Stimulated activated CD4-positive, alpha-beta T cell treated with anti-CD3 and anti-CD28 coated beads, Interleukin-2, amount 100 ng/mL, for 48 hours (primary cell): ENCODE data around the gene RALGDS.

Source experiments
- DNase-seq, 2 donors: peaks; one replicate each; pipeline ENCODE4 v3.0.0-alpha.2; 2020

Gene RALGDS

DNA sequence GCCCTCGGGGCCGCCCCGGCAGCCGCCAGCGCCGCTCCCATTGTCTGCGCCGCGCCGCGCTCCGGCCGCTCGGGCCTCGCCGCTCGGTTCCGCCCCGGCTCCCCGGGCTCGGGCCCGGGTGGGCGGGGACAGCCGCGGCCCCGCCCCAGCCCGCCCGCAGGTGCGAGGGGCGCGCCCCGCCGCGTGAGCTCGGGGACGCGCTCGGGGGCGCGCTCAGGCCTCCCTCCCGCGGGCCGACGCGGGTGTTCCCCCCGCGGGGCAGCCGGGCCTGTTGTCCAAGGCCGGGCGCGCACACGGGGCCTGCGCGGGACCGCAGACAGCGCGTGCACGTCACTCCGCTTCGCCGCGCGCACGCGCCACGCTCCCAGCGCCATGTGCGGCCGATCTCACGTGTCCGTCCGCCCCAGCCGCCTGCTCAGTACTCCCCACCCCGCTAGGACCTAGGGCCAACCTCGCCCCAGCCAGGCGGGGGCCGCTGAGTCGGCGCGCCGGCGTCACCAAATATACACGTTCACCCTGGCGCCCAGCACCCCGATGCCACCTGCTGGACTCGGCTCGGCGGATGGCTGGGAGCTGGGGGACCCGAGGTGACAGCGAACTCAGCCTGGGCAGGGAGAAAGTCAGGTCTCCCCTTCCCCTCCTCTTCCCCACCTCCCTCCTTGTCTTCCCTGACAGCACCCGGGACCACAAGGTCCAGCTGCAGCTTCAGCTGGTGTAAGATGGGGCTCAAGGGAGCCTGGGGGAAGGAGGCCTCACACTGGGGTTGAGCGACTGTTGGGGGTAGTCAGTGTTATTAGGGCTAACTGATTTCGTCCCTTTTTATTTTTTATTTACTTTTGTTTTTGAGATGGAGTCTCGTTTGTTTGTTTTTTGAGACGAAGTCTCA is 28.3 kb upstream of the RALGDS start:
- DNase-seq, result peak; percentile 76 to 79

DNA sequence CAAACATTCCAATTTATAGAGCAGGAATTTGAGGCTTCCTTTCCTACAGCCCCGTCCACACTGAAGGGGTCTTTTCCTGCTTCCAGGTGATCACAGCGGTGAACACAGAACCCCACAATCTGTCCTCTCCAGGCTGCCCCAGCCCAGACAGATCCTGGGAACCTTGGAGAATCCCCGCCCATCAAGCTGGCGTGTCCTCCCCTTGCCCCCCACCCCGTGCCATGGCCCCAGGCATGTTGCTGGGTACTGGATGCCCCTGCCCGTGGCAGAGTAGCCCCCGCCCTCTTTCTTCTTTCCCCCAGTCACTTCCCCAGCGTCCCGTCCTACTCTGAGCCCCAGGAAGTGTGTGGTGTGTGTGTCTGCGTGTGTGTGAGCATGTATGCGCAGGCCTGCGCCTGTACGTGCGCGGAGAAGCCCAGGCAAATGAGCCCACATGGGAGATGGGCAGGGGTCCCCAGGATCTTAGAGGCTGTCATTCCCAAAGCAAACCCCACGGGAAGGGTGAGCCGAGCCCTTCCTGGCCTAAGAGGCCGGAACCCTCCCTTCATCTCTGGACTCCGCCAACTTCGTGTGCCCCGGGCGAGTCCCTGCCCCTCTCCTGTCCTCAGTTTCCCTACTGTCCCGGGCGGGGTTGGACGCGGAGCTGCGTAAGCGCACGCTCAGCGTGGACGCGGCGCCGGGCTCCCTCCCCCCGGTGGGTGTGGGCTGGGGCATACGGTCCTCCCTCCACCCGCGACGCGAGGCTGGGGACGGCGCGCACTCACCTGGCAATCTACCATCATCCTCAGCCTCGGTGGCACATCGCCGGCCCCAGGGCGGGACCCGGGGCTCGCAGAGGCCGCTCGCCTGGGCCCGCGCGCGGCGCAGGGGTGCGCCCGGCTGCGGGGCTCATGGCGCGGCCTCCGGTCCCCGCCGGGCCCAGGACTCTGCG is 27.4 kb upstream of the RALGDS start:
- peak in 1 of 2 donors; percentile 44 for DNase-seq

DNA sequence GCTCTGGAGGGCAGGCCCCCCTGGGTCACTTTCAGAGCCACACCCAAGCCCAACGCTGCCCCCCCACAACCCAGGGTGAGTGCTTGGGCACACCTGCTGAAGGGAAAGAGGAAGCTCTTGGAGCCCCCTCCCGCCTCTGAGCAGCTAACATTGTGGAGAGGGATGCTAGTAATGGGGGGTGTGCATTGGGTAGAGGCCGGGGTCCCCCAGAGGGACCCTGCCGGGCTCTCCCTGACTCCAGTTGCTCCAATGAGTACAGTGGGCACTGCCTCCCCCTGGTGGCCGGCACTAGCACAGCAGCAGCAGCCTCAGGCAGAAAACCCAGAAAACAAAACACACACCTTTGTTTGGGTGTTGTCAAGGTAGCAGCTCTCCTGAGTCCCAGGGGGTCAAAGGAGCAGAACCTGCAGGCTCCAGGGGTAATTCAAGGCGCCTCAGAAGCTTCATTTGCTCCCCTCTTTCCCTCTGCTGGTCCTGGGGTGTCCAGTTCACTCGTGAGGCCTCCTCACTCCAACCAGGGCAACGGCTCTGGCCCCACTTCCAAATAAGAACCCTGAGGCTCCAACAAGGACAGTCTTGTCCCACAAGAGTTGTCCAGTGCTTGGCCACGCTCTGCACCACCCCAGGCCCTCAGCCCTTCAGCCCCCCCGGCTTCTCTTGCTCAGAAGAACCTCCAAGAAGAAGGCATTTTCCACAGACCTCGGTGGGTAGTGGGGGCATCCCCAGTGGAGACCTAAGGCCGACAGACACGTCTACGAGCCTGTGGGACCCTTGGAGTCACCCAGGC is 26.6 kb upstream of the RALGDS start:
- DNase-seq, result peak; percentile 82 to 83

- DNase-seq, result no peak
Measured at GRCh38 chr9:133146746-133147411, 25.8 kb upstream of the RALGDS start.

DNA sequence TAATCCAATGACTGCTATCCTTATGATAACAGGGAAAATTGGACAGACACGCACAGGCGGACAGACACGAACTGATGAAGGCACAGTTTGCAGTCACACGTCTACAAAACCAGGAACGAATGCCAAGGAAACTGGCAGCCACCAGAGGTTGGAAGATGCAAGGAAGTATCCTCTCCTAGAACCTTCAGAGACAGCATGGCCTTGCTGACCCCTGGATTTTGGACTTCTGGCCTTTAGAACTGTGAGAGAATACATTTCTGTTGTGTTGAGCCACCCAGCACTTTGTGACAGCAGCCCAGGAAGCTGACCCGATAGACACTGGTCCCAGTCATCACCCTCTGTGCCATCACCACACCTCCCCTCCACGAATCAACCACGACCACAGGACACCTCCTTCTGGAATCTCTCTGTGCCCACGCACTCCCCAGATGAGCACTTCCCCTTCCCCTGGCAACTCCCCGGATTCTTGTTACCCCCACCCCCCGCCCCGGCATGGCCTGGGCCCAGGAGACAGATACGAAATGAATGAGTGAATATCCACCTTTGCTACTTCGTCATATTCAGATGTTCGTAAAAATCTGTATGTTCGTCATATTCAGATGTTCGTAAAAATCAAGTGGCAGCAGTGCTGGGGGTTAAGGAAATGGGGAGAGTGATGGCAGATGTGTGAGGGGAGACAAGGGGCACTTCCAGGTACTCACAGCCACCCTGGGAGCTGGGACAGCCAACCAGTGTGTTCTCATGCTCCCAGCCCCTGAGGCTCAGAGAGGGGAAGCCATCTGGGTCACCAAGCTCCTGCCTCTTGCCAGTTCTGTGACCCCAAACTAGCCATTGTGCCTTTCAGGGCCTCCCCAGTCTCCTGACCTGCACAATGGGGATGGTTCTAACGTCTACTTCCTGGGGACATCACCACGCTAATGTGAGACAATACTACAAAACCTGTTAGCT is 24.1 kb upstream of the RALGDS start:
- no peak for DNase-seq

DNA sequence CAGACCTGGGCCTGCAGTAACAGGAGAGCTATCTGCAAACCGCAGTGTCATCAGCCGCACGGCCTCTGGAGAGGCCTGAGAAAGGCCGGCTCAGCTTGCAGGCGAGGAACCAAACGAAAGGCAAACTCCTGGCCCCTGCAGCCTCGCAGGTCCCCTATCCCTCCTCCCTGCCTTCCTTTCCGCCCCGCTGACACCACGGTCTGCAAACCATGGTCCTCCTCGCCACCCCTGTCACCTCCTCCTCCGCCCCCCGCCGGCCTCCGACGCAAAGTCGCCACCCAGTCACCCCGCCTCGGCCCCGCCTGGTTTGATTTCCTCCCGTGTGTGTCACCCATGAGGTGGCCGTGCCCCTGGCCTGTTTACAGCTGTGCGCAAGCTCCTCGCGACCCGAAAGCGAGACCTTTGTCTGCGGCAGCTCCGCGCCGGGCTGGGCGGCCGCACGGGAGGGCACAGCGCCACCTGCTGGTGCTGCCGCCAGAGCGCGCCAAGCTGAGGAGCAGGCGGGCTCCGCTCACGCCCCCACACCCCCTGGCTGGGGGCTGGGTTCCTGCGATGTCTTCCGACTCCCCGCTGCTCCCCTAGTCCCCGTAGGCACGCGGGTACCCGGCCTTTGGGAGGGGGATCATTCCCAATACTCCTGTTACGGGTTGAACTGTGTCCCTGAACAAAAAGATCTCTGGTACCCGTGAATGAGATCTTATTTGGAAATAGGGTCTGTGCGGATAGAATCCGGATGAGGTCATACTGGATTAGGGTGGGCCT is 23.3 kb upstream of the RALGDS start:
- DNase-seq, result peak; percentile 78 to 88

DNA sequence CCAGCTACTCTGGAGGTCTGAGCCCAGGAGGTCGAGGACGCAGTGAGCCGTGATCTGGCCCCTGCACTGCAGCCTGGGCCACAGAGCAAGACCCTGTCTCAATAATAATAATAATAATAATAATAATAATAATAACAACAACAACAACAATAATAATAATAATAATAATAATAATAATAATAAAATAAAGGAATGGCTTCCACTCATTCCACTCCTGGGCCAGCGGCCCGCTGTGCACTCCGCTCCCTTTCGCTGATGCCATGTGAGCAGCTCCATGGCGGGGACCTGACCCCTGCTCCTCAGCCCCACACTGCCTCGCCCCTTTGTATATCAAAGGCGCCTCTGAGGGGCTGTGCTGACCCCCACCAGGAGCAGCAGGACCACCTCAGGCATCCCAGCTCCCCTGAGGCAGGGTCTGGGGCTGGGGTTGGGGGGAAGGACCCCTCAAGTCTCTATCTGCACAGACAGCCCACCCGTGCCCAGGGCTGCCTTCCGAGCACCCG is 22.6 kb upstream of the RALGDS start:
- DNase-seq, result no peak

GRCh38 chr9:133142684-133143622 is 21.9 kb upstream of the RALGDS start:
- no peak for DNase-seq

DNA sequence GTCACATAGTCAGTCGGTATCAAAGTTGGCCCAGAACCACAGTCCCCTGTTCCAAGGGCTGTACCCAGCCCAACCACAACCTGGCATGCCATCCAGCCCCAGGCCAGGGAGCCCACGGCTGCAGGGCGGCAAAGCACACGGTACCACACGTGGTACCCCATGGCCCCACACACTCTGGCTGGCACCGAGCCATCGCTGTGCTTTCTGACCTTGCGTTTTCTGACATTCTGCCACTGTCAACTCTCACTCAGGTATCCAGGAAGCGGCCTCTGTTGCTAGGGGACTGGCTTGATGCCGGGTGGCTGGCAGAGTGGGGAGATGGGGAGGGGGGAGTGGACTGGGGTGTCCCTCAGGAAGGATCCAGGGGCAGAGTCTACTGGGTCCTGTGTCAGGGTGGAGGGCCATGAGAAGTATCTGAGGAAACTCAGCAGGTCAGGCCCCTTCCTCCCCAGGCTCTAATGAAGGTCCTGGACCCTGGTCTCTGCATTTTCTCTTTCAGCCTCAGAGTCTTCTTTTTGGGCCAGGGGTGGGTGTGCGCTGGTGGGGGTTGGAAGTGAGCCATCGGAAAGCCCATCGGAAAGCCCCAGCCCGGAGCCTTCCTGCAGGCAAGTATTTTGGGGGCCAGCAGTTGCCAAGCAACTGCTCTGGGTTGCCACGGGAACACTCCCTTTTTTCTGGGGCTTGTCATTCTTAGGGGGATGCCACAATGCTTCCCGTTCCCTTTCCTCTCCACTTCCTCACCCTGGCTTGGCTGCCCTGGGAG is 21.0 kb upstream of the RALGDS start:
- no peak for DNase-seq

DNA sequence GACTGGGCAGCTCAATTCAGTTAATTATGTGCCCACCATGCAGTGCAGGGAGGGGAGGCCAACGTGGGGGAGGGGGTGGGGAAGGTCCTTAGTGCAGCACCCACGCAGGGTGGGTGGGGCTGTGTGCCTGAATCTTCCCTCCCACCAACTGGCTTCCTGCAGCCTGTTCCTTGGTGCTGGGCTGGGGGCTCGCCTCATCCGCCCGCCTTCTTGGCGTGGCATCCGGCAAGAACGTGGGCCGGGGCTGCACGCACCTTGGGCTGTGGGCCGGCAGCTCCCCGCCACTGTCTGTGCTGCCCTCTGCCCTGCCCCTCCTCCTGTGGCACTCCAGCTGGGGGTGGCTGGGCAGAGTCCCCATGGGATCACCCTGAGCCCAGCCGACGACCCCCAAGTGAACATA is 19.6 kb upstream of the RALGDS start:
- no peak for DNase-seq

DNA sequence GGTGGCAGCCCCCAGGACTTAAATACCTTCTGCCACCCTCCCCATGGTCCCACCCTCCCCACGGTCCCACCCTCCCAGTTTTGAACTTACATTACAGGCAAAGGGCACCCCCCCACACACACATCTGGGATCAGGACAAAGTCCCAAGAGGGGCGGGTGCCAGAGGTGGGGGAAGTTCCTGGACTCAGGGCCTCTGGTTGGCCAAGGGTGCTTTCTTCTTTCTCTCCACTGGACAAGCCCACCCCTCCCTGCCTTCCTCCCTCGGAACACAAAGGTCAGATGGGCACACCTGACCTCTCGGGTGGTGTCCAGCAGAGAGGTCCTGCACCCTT is 19.1 kb upstream of the RALGDS start:
- DNase-seq, result no peak

DNA sequence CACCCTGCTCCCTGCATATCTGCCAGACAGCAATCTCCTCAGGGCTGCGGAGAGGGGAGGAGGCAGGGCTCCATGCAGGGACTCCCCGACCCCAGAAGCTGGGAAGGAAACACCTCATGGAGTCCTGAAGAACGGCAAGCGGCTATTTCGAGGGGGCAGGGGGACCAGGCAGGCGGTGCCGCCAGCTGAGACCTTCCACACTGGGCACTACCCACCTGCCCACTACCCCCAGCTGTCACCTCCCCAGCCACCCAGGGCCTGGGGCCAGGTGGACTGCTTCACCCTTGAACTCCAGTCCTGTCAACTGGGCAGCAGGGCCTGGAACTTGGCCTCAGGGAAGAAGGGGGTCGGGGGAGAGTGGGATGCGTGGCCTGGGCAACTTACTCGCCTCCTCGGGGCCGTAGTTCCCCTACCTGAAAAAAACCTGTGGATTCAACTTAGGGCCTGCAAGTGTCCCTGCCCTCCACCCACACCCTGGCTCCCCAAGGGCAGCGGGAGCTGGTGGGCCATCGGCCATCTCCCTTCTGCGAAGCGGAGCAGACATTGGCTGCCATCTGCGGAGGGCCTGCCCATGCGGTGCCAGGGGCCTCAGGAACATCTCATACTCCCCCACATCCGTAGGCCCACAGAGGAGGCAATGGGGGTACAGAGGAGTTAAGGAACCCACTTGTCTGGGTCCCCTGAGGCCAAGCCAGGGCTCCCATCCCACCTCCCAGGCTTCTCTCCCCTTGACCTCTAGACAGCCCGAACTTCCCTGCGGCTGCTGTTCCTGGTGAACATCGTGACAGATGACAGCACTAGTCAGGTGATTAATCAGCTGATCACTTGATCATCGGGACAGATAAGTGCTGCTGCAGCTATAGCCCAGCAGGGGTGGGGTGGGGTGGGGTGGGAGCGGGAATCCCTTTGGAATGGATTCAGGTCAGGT is 18.5 kb upstream of the RALGDS start:
- DNase-seq, result no peak

GRCh38 chr9:133137451-133138231 is 16.6 kb upstream of the RALGDS start:
- no peak for DNase-seq

GRCh38 chr9:133135146-133135745 is 14.2 kb upstream of the RALGDS start:
- DNase-seq, result peak; percentile 54 to 61

DNA sequence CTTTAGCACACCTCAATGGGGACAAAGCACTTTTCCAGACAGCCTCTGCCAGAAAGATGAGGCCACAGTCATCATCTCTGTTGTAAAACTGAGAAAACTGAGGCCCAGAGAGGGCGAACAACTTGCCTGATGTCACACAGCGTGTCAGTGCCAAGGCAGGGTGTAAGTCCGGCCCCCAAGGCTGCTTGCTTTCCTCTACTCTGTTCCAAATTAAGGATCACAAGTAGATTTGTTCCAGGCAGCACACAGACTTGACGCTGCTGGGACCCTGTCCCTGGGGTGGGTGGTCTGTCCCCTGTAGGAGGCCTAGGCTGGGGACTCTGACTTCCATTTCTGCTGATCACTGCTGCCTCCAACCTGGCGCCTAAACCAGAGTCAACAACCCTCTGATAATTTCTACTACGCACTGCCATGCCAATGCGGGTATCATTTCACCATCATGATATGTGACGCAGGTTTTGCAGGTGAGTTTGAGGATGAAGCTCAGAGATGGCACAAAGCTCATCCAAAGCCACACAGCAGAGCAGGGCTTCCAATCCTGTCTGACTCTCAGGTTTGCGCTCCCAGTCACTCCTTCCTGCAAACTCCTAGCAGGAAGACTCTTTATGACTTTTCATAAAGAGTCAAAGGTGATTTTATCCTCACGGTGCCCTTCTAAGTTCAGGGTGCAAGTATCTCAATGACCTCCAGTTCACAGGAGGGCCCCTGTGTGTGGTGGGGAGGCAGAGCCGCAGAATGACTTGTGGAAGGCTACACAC is 13.5 kb upstream of the RALGDS start:
- DNase-seq, result no peak
